H4 (cell line): Measurements from ENCODE around the gene SLC33A1. TPM values are rescaled to one million over a fixed set of nuclear protein-coding genes. Genes with fewer than 3 reads are reported as not detected.

Experiments used
- DNase-seq: peaks from one replicate; pipeline ENCODE4 v3.0.0-alpha.2; 2015; ENCODE audit warnings: low spot score
- total RNA-seq: library from RNA; depleted of rRNA; stranded (reverse); fragments of >200 nt; shearing (Covaris generic); gene quantifications from 2 replicates; pipeline ENCODE4 v1.2.3, GENCODE V29; 2014; rRNA removed

SLC33A1 gene
- total RNA-seq, 1 experiment from 2014 or later, result 45.4 TPM

- peak; percentile 21 for DNase-seq
Measured at GRCh38 chr3:155791190-155791589, 63.0 kb downstream of the SLC33A1 start.

- DNase-seq, result no peak
Measured at GRCh38 chr3:155790272-155790925, 63.8 kb downstream of the SLC33A1 start.

- DNase-seq, result no peak
Measured at GRCh38 chr3:155785662-155786295, 68.4 kb downstream of the SLC33A1 start.

DNA sequence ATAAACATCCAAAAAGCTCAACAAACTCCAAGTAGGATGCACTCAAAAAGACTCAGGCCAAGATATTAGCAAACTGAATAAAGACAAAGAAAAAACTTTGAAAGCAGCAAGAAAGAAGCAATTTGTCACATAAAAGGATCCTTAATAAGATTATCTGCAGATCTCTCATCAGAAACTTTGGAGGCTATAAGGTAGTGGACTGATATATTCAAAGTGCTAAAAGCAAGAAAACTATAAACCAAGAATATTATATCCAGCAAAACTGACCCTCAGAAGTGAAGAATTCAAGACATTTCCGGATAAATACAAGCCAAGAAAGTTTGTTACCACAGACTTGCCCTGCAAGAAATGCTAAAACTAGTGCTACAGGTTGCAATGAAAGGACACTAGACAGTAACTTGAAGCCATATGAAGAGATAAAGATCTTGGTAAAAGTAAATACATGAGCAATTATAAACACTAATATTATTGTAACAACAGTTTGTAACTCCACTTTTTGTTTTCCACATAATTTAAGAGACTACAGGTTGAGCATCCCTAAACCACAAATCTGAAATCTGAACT, 71.8 kb downstream of the SLC33A1 start:
- no peak for DNase-seq

DNA sequence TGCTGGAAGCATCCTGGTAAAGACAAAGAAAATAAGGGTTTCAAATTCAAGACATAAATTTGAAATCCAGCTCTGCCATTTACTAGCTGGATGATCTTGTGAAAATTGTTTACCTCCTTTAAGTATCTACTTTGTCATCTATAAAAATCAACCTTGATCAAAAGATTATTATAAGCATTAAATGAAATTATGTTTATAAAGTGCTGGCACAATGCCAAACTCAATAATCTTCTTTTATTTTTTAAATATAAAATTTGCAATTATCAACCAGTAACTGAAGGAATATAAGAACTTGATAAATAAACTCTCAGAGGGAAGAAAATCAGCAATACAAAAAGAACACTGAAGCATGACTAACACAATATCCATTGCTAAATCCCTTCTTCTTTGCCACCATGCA, 73.9 kb downstream of the SLC33A1 start:
- DNase-seq, result no peak

GRCh38 chr3:155778462-155778861, 75.8 kb downstream of the SLC33A1 start:
- DNase-seq, result no peak

DNA sequence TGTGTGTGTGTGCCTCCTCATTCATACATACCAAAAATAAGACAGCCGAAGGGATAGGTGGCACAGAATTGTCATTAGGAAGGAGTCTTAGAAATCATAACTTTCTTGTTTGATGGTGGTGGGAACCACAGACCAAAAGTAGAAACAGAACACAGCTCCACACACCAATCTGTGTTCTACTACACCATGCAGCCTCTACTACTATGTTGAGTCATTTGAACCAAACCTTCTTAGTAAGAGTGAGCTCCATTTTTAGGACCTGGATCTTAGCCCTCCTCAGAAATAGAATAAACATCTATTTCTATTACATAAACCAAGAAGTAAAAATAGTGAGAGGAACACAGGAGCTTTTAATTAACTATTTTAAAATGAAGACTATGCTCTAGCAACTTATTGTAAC, 81.4 kb downstream of the SLC33A1 start:
- no peak for DNase-seq

DNA sequence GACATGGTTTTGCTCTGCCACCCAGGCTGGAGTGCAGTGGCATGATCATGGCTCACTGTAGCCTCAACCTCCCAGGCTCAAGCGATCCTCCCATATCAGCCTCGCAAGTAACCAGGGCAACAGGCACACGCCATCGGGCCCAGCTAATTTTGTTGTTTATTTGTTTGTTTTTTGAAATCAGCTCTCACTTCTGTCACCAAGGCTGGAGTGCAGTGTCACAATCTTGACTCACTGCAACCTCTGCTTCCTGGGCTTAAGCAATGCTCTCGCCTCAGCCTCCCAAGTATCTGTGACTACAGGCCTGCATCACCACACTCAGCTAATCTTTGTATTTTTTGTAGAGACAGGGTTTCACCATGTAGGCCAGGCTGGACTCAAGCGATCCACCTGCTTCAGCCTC, 83.1 kb downstream of the SLC33A1 start:
- no peak for DNase-seq

Other genes starting within 250 kb of the SLC33A1 start
- gene PLCH1, start 109.4 kb downstream of the SLC33A1 start, total RNA-seq, result 0.62 and 1.1 TPM in 2 replicates
- gene C3orf33, start 48.1 kb downstream of the SLC33A1 start, total RNA-seq, result 2.5 and 5.1 TPM in 2 replicates
- 102 and 126 TPM in 2 replicates for gene GMPS, start 16.2 kb upstream of the SLC33A1 start, total RNA-seq